C4-2B (cell line): ENCODE results near the gene POU5F1.

Experiments used
- ZFX ChIP-seq: fragments of 450-650 bp; IDR thresholded peaks from 2 replicates; pipeline ENCODE4 v1.6.1; 2017
- TF ChIP-seq, protein P1 (sequence below): fragments of 450-650 bp; conservative IDR thresholded peaks from 2 replicates; pipeline ENCODE4 v1.5.1; 2017; ENCODE audit warnings: mild to moderate bottlenecking

DNA sequence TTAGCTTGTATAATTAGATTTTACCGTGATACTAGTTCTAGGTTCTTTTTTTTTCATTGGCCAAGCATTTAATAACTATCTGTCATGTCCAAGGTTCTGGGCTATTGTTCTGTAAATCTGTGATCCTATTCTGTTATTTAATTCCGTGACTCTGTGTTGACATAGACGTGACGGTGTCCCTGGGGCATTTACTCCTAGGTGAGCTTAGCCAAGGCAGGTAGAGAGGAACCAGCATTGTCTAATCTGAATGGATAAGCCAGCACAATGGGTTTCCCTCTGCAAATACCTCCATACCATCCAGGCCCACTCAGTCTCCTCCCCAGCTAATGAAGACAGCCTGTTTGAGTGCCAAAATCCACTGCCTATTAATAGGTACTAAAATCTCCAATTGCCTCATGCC is 41.4 kb downstream of the POU5F1 start:
- TF ChIP-seq, protein P1, sequence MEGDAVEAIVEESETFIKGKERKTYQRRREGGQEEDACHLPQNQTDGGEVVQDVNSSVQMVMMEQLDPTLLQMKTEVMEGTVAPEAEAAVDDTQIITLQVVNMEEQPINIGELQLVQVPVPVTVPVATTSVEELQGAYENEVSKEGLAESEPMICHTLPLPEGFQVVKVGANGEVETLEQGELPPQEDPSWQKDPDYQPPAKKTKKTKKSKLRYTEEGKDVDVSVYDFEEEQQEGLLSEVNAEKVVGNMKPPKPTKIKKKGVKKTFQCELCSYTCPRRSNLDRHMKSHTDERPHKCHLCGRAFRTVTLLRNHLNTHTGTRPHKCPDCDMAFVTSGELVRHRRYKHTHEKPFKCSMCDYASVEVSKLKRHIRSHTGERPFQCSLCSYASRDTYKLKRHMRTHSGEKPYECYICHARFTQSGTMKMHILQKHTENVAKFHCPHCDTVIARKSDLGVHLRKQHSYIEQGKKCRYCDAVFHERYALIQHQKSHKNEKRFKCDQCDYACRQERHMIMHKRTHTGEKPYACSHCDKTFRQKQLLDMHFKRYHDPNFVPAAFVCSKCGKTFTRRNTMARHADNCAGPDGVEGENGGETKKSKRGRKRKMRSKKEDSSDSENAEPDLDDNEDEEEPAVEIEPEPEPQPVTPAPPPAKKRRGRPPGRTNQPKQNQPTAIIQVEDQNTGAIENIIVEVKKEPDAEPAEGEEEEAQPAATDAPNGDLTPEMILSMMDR = no peak
- no peak for TF ChIP-seq ZFX
